HG02571 (cell line): Measurements from ENCODE around the gene PAX5.

ENCODE experiments used
- ATAC-seq: cut with Tn5 transposase; IDR thresholded peaks from one replicate; pipeline ENCODE4 v1.9.1; 2021; ENCODE audit warnings: mild to moderate bottlenecking, moderate library complexity; ENCODE audit not compliant: unreplicated experiment

The PAX5 gene

GRCh38 chr9:37037503-37038301 is 3.6 kb upstream of the PAX5 start:
- no peak for ATAC-seq

- peak; percentile 37 for ATAC-seq
These were observed 2.9 kb upstream of the PAX5 start for GRCh38 chr9:37036776-37037502.

- peak; percentile 2 for ATAC-seq
These were observed 2.3 kb upstream of the PAX5 start for GRCh38 chr9:37036371-37036775.

- no peak for ATAC-seq
These were observed 1.7 kb upstream of the PAX5 start for GRCh38 chr9:37035648-37036370.

GRCh38 chr9:37034938-37035647 is 1.0 kb upstream of the PAX5 start:
- ATAC-seq, result no peak

- no peak for ATAC-seq
These were observed 353 bp upstream of the PAX5 start for GRCh38 chr9:37034305-37034937.

GRCh38 chr9:37033141-37033540 is 927 bp downstream of the PAX5 start:
- no peak for ATAC-seq

- no peak for ATAC-seq
These were observed 1.4 kb downstream of the PAX5 start for GRCh38 chr9:37032713-37033112.

- no peak for ATAC-seq
These were observed 2.2 kb downstream of the PAX5 start for GRCh38 chr9:37031902-37032301.

GRCh38 chr9:37031081-37031480 is 3.0 kb downstream of the PAX5 start:
- ATAC-seq, result no peak

GRCh38 chr9:37030611-37030939 is 3.5 kb downstream of the PAX5 start:
- no peak for ATAC-seq

GRCh38 chr9:37029776-37030610 is 4.1 kb downstream of the PAX5 start:
- no peak for ATAC-seq

- no peak for ATAC-seq
These were observed 4.7 kb downstream of the PAX5 start for GRCh38 chr9:37029304-37029775.

GRCh38 chr9:37028420-37029031 is 5.5 kb downstream of the PAX5 start:
- ATAC-seq, result no peak

- peak; percentile 74 for ATAC-seq
These were observed 6.3 kb downstream of the PAX5 start for GRCh38 chr9:37027582-37028419.

GRCh38 chr9:37026931-37027581 is 7.0 kb downstream of the PAX5 start:
- ATAC-seq, result peak; percentile 3

- ATAC-seq, result no peak
These were observed 7.7 kb downstream of the PAX5 start for GRCh38 chr9:37026113-37026930.
